ENCODE data around the gene MMS22L.

- no peak for TF ChIP-seq CTCF (optimal IDR thresholded peaks at IDR 0.05 in 1 of 3, IDR thresholded peaks at IDR 0.05 in 1 of 3, conservative IDR thresholded peaks at IDR 0.05 in 1 of 3; ENCODE audit: extremely low read depth in 1 of 3, insufficient read depth in 2 of 3, low read length in 3 of 3)
- TF ChIP-seq EZH2 (IDR thresholded peaks at IDR 0.05; ENCODE audit: low read length) = no peak
Measured at GRCh38 chr6:97205966-97206365, 77.0 kb downstream of the MMS22L start.
